SK-N-SH (cell line): ENCODE measurements around the gene SOX21. TPM values are rescaled to one million over a fixed set of nuclear protein-coding genes. Genes with fewer than 3 reads are reported as not detected.

Source experiments
- CTCF ChIA-PET: fragments of 300-600, 350-600 bp; formaldehyde crosslinking; extraction: SDS; loops from one replicate; lab custom pipeline; 2021; lab: Yijun Ruan, JAX
- POLR2A ChIA-PET: fragments of 350-600 bp; sonication (Branson Sonifier 250); formaldehyde crosslinking; extraction: SDS; loops from one replicate; lab custom pipeline; 2020; ENCODE audit warnings: antibody characterized with exemption, inconsistent platforms; lab: Yijun Ruan, JAX
- DNase-seq: peaks from one replicate; pipeline ENCODE4 v3.0.0; 2012
- H2AFZ ChIP-seq: fragments of 200-600 bp; sonication (generic); 2 replicates; pipeline ENCODE4 v1.8.1; 2016; ENCODE audit warnings: antibody characterized with exemption, mild to moderate bottlenecking, low read depth
- H3F3A ChIP-seq: fragments of 200-600 bp; sonication (generic); replicated peaks from 2 replicates; pipeline ENCODE3; 2016; ENCODE audit warnings: antibody characterized with exemption, mild to moderate bottlenecking; ENCODE audit not compliant: insufficient read depth
- H3K27ac ChIP-seq, 2 experiments: fragments of 200-500 bp in 1 of 2; fragments of 200-600 bp in 1 of 2; sonication (Bioruptor generic) in 1 of 2; sonication (generic), shearing (Covaris generic) in 1 of 2; 2 replicates each; pipeline versions ENCODE4 v1.5.1 to v1.6.1; 2014 to 2016; ENCODE audit warnings: low read depth in 2 of 2, inconsistent platforms in 1 of 2, low read length in 1 of 2, mild to moderate bottlenecking in 1 of 2, mixed read lengths in 1 of 2
- H3K27me3 ChIP-seq: fragments of 200-600 bp; sonication (generic), shearing (Covaris generic); 2 replicates; pipeline ENCODE4 v1.6.1; 2016; ENCODE audit warnings: mixed run types; ENCODE audit not compliant: insufficient read depth
- H3K36me3 ChIP-seq, 2 experiments: fragments of 200-500 bp in 1 of 2; fragments of 200-600 bp in 1 of 2; sonication (Bioruptor generic) in 1 of 2; sonication (generic) in 1 of 2; replicated peaks in 1 of 2; 2 replicates each; pipeline versions ENCODE3 to v1.5.1; 2014 to 2016; ENCODE audit warnings: low read length in 1 of 2, mild to moderate bottlenecking in 1 of 2; ENCODE audit not compliant: insufficient read depth in 2 of 2, control insufficient read depth in 1 of 2
- H3K4me1 ChIP-seq, 2 experiments: fragments of 200-500 bp in 1 of 2; fragments of 200-600 bp in 1 of 2; sonication (Bioruptor generic) in 1 of 2; sonication (generic), shearing (Covaris generic) in 1 of 2; 2 replicates each; pipeline versions ENCODE4 v1.5.1 to v1.6.1; 2014 to 2016; ENCODE audit warnings: low read depth in 1 of 2, low read length in 1 of 2, mixed run types in 1 of 2; ENCODE audit not compliant: insufficient read depth in 2 of 2, control insufficient read depth in 1 of 2
- H3K4me2 ChIP-seq: fragments of 200-600 bp; sonication (generic), shearing (Covaris generic); 2 replicates; pipeline ENCODE4 v1.6.1; 2017; ENCODE audit warnings: mixed run types
- H3K4me3 ChIP-seq, 2 experiments: fragments of 200-500 bp in 1 of 2; fragments of 200-600 bp in 1 of 2; sonication (Bioruptor generic) in 1 of 2; sonication (generic), shearing (Covaris generic) in 1 of 2; 2 replicates each; pipeline versions ENCODE4 v1.5.1 to v1.8.1; 2014 to 2016; ENCODE audit warnings: low read depth in 2 of 2, inconsistent platforms in 1 of 2, low read length in 1 of 2, mild to moderate bottlenecking in 1 of 2, mixed read lengths in 1 of 2, moderate library complexity in 1 of 2
- H3K79me2 ChIP-seq: fragments of 200-600 bp; sonication (generic); 2 replicates; pipeline ENCODE4 v1.8.1; 2017; ENCODE audit warnings: mild to moderate bottlenecking; ENCODE audit not compliant: insufficient read depth
- H3K9ac ChIP-seq: fragments of 200-600 bp; sonication (generic); 2 replicates; pipeline ENCODE4 v1.6.1; 2017; ENCODE audit warnings: mixed run types
- H3K9me2 ChIP-seq: fragments of 200-600 bp; sonication (generic); 2 replicates; pipeline ENCODE4 v1.6.1; 2017; ENCODE audit warnings: mixed run types
- H3K9me3 ChIP-seq: fragments of 200-600 bp; sonication (generic); 2 replicates; pipeline ENCODE4 v1.6.1; 2017; ENCODE audit warnings: mixed run types, mild to moderate bottlenecking, moderate library complexity
- H4K20me1 ChIP-seq: fragments of 200-600 bp; sonication (generic); 2 replicates; pipeline ENCODE4 v1.6.1; 2017; ENCODE audit warnings: mild to moderate bottlenecking, mixed run types; ENCODE audit not compliant: insufficient read depth
- CHD2 ChIP-seq: fragments of 150-350 bp; IDR thresholded peaks from 2 replicates; pipeline ENCODE4 v1.6.1; 2018; ENCODE audit warnings: low read length; ENCODE audit not compliant: partially characterized antibody
- FOSL2 ChIP-seq: IDR thresholded peaks from 2 replicates; pipeline ENCODE4 v1.4.0; 2012; ENCODE audit warnings: low read depth, mild to moderate bottlenecking, moderate library complexity, borderline replicate concordance
- FOXJ3 ChIP-seq: sonication (generic); formaldehyde crosslinking; IDR thresholded peaks from 2 replicates; pipeline ENCODE4 v1.5.1; 2020; ENCODE audit warnings: mild to moderate bottlenecking, missing genetic modification reagents
- FOXM1 ChIP-seq: IDR thresholded peaks from 2 replicates; pipeline ENCODE4 v1.4.0; 2012; ENCODE audit warnings: low read depth, mild to moderate bottlenecking
- GATA2 ChIP-seq: sonication (generic); formaldehyde crosslinking; IDR thresholded peaks from 2 replicates; pipeline ENCODE4 v1.5.0; 2020; ENCODE audit warnings: mild to moderate bottlenecking, missing genetic modification reagents
- MXI1 ChIP-seq: IDR thresholded peaks from 2 replicates; pipeline ENCODE4 v1.6.1; 2012; ENCODE audit warnings: mild to moderate bottlenecking, low read depth, low read length, improper control_type of control experiment
- NFIC ChIP-seq: IDR thresholded peaks from 2 replicates; pipeline ENCODE4 v1.4.0; 2012; ENCODE audit warnings: borderline replicate concordance
- RAD21 ChIP-seq: IDR thresholded peaks from 2 replicates; pipeline ENCODE4 v1.6.1; 2012; ENCODE audit warnings: mild to moderate bottlenecking, low read length
- RXRA ChIP-seq: IDR thresholded peaks from 2 replicates; pipeline ENCODE4 v1.4.0; 2012; ENCODE audit warnings: low read depth, mild to moderate bottlenecking, borderline replicate concordance
- TAF1 ChIP-seq: IDR thresholded peaks from 2 replicates; pipeline ENCODE4 v1.6.1; 2012; ENCODE audit warnings: low read depth, mild to moderate bottlenecking, low read length, moderate library complexity, borderline replicate concordance
- YY1 ChIP-seq: IDR thresholded peaks from 2 replicates; pipeline ENCODE4 v1.4.0; 2012; ENCODE audit warnings: low read depth, mild to moderate bottlenecking
- WGBS: methylation state at CpG from one replicate; pipeline ENCODE4 v1.1.6; 2017; ENCODE audit warnings: low lambda C conversion rate; 5-methylcytosine and 5-hydroxymethylcytosine counted together
- polyA plus RNA-seq, 3 experiments: library from polyadenylated mRNA; depleted of rRNA; stranded (reverse); fragments of >200 nt; gene quantifications; 2 replicates each; pipeline ENCODE4 v1.2.3, GENCODE V29; 2012
- TF ChIP-seq, protein P1 (sequence below): IDR thresholded peaks from 2 replicates; pipeline ENCODE4 v1.4.0; 2012; ENCODE audit warnings: low read depth, borderline replicate concordance
- TF ChIP-seq, protein P2 (sequence below): fragments of 150-350 bp; IDR thresholded peaks from 2 replicates; pipeline ENCODE4 v1.6.1; 2017; ENCODE audit warnings: antibody characterized with exemption, low read length, low read depth, borderline replicate concordance

SOX21 gene
- polyA plus RNA-seq, 1 of the 3 experiments (the other 2 are of a cell fraction): not detected

DNA sequence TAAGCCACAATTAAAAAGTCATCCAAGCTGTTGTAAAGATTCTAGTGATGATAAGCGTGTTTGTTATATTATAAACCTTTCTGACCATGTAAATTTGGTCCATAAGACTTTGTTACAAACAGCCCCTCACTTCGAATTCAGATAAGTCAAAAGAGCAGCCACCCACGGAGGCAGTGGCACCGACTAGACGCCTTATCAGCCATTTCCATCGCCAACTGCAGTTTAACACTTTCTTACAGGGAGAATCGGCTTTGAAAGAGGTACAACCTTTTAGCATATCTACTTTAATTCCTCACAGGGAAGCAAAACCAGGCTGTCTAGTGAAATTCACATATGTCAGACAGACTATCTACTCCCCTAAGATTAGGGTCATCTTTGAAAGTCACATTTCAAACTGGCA, 47.5 kb downstream of the SOX21 start:
- ChIA-PET CTCF (interaction anchor here (0.9 to 2.7 kb wide), 2 partner anchors 9 to 10 kb away, joined by 4 to 9 read pairs; no protein-coding TSS in a partner anchor), POLR2A (no interaction called here)
- no peaks in the 10 kb centered on the region for H3K9me2 ChIP-seq
- peaks cover 21% of the 10 kb centered on the region; the same call in 1 of the 2 replicates for H3K27me3 ChIP-seq
- no peaks in the 10 kb centered on the region for H4K20me1 ChIP-seq
- H3K36me3 ChIP-seq: no peaks in the 10 kb centered on the region
- H3K4me1 ChIP-seq: peaks cover 0 to 5% of the 10 kb centered on the region in 2 experiments; a peak in 2 of 4 replicates
- DNase-seq: no peak
- no peak overlapping the region for H2AFZ ChIP-seq
- no peaks in the 10 kb centered on the region for H3F3A ChIP-seq
- no peak overlapping the region for H3K9ac ChIP-seq
- H3K4me3 ChIP-seq: no peak overlapping the region
- no peaks in the 10 kb centered on the region for H3K9me3 ChIP-seq
- H3K4me2 ChIP-seq: no peak overlapping the region
- H3K79me2 ChIP-seq: no peaks in the 10 kb centered on the region
- no peak overlapping the region for H3K27ac ChIP-seq
- TF ChIP-seq GATA2: peak; percentile 30; the same call in 1 of the 2 replicates
- TF ChIP-seq FOSL2: no peak
- WGBS: 34% methylated on average over 7 of the region's 7 CpGs

DNA sequence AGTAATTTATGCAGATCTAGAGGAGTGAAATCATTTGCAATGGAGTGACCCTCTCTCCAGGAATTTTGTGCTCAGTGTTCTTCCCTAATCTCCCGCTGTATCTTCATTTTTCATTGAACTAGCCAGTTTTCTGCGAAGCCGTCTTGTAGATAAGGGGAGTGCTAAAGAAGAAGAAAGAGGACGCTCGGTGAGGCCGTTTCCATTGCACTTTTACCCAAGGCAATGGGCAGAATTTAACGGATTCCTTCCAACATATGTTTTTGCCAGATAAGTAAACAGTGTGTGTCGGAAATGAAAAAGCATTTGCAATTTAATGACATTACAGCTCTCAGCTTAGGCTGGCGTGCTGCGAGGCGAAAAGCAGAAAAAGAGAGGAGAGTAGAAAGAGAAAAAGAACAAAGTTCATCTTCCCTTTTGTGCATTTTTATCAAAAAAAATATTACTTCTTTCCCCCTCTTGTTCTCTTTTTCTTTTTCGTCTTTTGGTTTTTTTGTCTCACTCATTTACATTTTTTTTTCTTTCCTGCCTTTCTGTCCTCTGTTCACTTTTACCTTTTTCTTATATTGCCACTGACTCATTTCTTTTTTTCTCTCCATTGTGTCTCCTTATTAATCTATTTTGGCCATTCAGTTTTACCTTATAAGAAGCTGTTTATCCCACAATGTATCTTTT, 49.9 kb downstream of the SOX21 start:
- peaks cover 21% of the 10 kb centered on the region; the same call in 1 of the 2 replicates for H3K27me3 ChIP-seq
- TF ChIP-seq RAD21 (no peak), GATA2 (peak; percentile 72), YY1 (no peak), CHD2 (no peak), RXRA (no peak), FOXM1 (no peak), FOXJ3 (CRISPR knock-in tag) (peak; percentile 69; the same call in 1 of the 2 replicates), FOSL2 (no peak), TAF1 (no peak), NFIC (no peak), MXI1 (no peak)
- TF ChIP-seq, protein P1, sequence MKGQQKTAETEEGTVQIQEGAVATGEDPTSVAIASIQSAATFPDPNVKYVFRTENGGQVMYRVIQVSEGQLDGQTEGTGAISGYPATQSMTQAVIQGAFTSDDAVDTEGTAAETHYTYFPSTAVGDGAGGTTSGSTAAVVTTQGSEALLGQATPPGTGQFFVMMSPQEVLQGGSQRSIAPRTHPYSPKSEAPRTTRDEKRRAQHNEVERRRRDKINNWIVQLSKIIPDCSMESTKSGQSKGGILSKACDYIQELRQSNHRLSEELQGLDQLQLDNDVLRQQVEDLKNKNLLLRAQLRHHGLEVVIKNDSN: no peak
- TF ChIP-seq, protein P2, sequence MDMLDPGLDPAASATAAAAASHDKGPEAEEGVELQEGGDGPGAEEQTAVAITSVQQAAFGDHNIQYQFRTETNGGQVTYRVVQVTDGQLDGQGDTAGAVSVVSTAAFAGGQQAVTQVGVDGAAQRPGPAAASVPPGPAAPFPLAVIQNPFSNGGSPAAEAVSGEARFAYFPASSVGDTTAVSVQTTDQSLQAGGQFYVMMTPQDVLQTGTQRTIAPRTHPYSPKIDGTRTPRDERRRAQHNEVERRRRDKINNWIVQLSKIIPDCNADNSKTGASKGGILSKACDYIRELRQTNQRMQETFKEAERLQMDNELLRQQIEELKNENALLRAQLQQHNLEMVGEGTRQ: no peak
- ChIA-PET CTCF (interaction anchor here (0.6 to 5.2 kb wide), 6 partner anchors 13 to 742 kb away, joined by 3 to 33 read pairs (median 5); no protein-coding TSS in a partner anchor), POLR2A (no interaction called here)
- no peak overlapping the region for H3K4me2 ChIP-seq
- DNase-seq: peak; percentile 32
- H3K9me2 ChIP-seq: no peaks in the 10 kb centered on the region
- no peak overlapping the region for H3K9ac ChIP-seq
- no peak overlapping the region for H3K27ac ChIP-seq
- 34% methylated on average over 12 of the region's 12 CpGs for WGBS
- H3K36me3 ChIP-seq: no peaks in the 10 kb centered on the region
- H3K4me1 ChIP-seq: peaks cover 0 to 5% of the 10 kb centered on the region in 2 experiments; a peak in 2 of 4 replicates
- H2AFZ ChIP-seq: no peak overlapping the region
- H3K4me3 ChIP-seq: no peak overlapping the region; a peak in 1 of 4 replicates
- no peaks in the 10 kb centered on the region for H3K79me2 ChIP-seq
- no peaks in the 10 kb centered on the region for H3K9me3 ChIP-seq
- H4K20me1 ChIP-seq: no peaks in the 10 kb centered on the region
- no peaks in the 10 kb centered on the region for H3F3A ChIP-seq
